Measurements from ENCODE around the gene GLIS1.

The GLIS1 gene

GRCh38 chr1:53554592-53555305, 184.2 kb downstream of the GLIS1 start:
- no peak overlapping the region for H3K27ac ChIP-seq
- no peak for DNase-seq
- TF ChIP-seq, protein P1, sequence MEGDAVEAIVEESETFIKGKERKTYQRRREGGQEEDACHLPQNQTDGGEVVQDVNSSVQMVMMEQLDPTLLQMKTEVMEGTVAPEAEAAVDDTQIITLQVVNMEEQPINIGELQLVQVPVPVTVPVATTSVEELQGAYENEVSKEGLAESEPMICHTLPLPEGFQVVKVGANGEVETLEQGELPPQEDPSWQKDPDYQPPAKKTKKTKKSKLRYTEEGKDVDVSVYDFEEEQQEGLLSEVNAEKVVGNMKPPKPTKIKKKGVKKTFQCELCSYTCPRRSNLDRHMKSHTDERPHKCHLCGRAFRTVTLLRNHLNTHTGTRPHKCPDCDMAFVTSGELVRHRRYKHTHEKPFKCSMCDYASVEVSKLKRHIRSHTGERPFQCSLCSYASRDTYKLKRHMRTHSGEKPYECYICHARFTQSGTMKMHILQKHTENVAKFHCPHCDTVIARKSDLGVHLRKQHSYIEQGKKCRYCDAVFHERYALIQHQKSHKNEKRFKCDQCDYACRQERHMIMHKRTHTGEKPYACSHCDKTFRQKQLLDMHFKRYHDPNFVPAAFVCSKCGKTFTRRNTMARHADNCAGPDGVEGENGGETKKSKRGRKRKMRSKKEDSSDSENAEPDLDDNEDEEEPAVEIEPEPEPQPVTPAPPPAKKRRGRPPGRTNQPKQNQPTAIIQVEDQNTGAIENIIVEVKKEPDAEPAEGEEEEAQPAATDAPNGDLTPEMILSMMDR (IDR thresholded peaks at IDR 0.05; ENCODE audit: low read depth, low read length, missing control alignments): no peak
- in situ Hi-C loops (cut with HindIII; ENCODE audit: low pct_ligation_motif_present, low sequenced_read_pairs): no loop called here
- H3K4me3 ChIP-seq (ENCODE audit: low read depth, low read length): no peak overlapping the region
- no peaks in the 10 kb centered on the region for H3K27me3 ChIP-seq (replicated peaks)
- peaks cover 4% of the 10 kb centered on the region for H3K36me3 ChIP-seq (replicated peaks)

DNA sequence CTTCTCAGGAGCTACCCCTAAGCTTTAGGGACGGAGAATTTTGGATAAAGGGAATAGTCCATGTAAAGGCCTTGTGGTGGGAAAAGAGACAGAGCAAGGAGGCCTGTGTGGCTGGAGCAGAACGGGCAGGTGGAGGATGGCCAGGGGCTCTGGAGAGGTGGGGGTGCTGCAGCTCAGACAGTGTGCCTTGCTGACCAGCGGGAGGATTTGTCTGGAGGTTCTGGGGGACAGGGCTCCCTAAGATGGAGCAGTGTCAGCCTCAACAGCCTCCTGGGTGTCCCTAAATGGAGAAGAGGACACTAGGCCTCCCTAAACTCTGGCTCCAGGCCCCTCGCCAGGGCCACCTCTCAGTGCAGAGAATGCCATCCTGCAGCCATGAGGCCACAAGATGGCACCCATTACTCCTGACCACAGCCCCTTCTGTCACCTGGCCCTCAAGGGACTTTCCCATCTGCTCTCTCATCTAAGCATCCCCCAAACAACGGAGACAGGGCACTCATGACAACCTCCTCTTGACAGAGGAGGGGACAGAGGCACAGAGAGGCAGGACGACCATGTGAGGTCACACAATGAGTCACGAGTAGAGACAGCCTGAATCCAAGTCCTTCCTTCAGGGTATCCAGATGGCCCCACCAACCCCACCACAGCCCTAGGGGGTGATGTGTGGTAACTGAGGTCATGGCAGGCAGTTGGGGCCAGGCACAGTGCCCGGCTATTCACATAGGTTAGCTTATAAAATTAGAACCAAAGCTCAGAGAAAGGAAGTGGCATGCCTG, 185.0 kb downstream of the GLIS1 start:
- peaks cover 4% of the 10 kb centered on the region for H3K36me3 ChIP-seq (replicated peaks)
- H3K27ac ChIP-seq: no peak overlapping the region
- DNase-seq: no peak
- in situ Hi-C loops (cut with HindIII; ENCODE audit: low pct_ligation_motif_present, low sequenced_read_pairs): no loop called here
- H3K27me3 ChIP-seq (replicated peaks): no peaks in the 10 kb centered on the region
- TF ChIP-seq, protein P1 (IDR thresholded peaks at IDR 0.05; ENCODE audit: low read depth, low read length, missing control alignments): no peak
- H3K4me3 ChIP-seq (ENCODE audit: low read depth, low read length): no peak overlapping the region

DNA sequence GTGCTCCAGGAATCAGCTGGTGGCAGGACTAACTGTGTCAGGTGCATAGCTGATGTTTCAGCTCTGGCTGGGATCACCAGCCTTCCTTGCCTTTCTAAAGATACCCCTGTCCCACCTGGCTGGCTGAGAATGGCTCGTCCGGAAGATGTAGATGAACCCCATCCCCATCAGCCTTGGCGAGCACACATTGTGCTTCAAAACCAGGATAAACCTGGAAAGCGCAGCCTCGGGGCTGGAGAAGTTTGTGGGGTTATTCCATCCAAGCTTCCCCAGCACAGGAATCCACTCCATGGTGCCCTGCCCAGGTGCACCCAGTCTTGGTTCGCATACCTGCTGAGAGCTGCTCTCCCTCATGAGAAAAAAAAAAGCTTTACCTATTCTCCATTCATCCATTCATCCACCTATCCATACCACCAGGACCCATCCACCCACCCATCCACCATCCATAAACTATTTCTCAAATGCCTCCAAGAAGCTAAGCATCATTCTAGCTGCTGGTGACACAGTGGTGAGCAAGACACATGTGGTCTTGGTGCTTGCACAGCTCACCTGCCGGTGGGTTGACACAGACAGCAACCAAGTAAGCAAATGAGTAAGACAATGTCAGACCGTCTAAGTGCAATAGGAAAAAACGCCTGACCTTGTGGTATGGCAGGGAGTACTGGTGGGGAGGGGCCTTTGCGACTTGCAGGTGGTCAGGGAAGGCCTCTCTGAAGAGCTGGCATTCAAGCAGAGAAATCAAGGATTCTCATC, 185.8 kb downstream of the GLIS1 start:
- peaks cover 4% of the 10 kb centered on the region for H3K36me3 ChIP-seq (replicated peaks)
- no peaks in the 10 kb centered on the region for H3K27me3 ChIP-seq (replicated peaks)
- H3K27ac ChIP-seq: no peak overlapping the region
- in situ Hi-C loops (cut with HindIII; ENCODE audit: low pct_ligation_motif_present, low sequenced_read_pairs): no loop called here
- TF ChIP-seq, protein P1 (IDR thresholded peaks at IDR 0.05; ENCODE audit: low read depth, low read length, missing control alignments): no peak
- no peak overlapping the region for H3K4me3 ChIP-seq (ENCODE audit: low read depth, low read length)
- DNase-seq: no peak

DNA sequence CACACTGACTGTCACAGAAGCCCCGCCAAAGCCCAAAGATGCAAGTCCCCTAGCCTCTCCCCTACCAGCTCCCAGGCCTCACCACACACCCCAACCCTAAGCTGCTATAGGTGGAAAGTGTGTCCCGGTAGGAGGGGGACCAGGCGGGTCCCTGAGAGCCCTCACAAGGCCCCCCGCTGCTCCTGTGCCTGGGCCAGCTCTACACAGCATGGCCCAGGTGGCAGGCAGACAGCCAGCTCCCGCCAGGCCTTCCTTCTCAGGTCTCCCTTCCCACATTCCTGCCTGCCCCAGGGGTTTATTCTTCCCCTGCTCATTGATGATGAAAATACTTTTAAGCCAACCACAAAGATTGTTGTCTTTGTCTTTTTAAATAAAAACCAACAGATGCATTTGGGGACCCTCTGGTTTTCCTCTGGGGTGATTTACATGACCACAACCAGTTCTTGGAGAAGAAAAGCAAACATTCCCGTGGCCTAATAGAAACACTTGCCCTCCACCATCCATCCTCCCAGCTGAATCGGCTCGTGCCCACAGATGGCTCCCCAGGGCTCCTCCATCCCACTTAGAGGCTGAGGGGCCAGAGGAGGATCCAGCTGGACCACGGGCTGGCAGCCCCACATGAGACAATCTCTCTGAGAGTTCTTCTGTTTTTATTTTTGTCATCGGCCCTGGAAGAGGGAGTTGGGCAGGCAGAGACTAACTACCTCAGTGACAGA, 186.7 kb downstream of the GLIS1 start:
- TF ChIP-seq, protein P1 (IDR thresholded peaks at IDR 0.05; ENCODE audit: low read depth, low read length, missing control alignments): no peak
- in situ Hi-C loops (cut with HindIII; ENCODE audit: low pct_ligation_motif_present, low sequenced_read_pairs): no loop called here
- H3K27me3 ChIP-seq (replicated peaks): no peaks in the 10 kb centered on the region
- DNase-seq: no peak
- H3K4me3 ChIP-seq (ENCODE audit: low read depth, low read length): no peak overlapping the region
- no peak overlapping the region for H3K27ac ChIP-seq
- peaks cover 4% of the 10 kb centered on the region for H3K36me3 ChIP-seq (replicated peaks)

DNA sequence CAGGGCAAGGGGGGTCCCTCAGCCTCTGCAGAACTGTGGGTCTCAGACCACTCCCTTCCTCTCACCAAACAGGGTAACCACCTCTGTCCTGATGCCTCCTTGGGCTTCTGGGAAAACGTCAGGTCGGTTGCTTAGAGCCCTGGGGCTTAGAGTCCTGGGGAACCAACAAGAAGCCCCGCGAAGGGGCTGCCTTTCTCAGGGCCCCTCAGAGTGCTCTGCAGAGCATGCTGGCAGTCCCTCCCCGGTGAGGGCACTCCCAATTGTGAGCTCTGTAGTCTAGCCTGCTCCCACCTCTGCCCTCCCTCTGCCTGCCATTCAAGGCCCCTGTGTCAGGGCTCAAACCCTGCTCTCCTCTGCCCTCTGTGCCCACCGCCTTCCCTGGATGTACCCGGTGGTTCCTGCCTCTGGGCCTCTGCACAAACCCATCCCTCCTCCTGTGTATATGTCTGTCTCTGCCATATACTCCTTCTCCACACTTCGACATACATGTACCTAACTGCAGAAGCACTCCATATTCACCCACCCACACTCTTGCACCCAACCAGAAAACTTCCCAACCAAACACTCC, 187.5 kb downstream of the GLIS1 start:
- Histone ChIP-seq H3K36me3 (replicated peaks) (peaks cover under 1% of the 10 kb centered on the region), H3K27me3 (replicated peaks) (no peaks in the 10 kb centered on the region), H3K4me3 (ENCODE audit: low read depth, low read length) (no peak overlapping the region), H3K27ac (no peak overlapping the region)
- in situ Hi-C loops (cut with HindIII; ENCODE audit: low pct_ligation_motif_present, low sequenced_read_pairs): no loop called here
- TF ChIP-seq, protein P1 (IDR thresholded peaks at IDR 0.05; ENCODE audit: low read depth, low read length, missing control alignments): no peak
- DNase-seq: no peak
